ENCODE measurements around the gene PIPOX.

- TF ChIP-seq POLR2AphosphoS5 (IDR thresholded peaks at IDR 0.05) (no peak), CTCF (IDR thresholded peaks at IDR 0.05) (no peak), POLR2A (IDR thresholded peaks at IDR 0.05) (no peak)
These were observed 8.4 kb upstream of the PIPOX start for GRCh38 chr17:29034510-29034909.
